ENCODE results near the gene KRTAP1-3. TPM values are rescaled to one million over a fixed set of nuclear protein-coding genes. Genes with fewer than 3 reads are reported as not detected.

Gene KRTAP1-3
- total and polyA plus RNA-seq, 2 donors (not counting 1 experiment from before 2014, with no cell fraction given) = not detected

- Histone ChIP-seq H4K20me1 (ENCODE audit: control insufficient read depth, insufficient read depth, low read length, poor library complexity, severe bottlenecking) (no peaks in the 10 kb centered on the region), H3K79me2 (ENCODE audit: control insufficient read depth, insufficient read depth, low read length) (no peaks in the 10 kb centered on the region), H3K9me3 (ENCODE audit: control extremely low read depth in 1 of 3, control insufficient read depth in 2 of 3, insufficient read depth in 1 of 3, low read length in 2 of 3) (no peaks in the 10 kb centered on the region), H2AFZ (ENCODE audit: insufficient read depth, low read depth, low read length, poor library complexity, severe bottlenecking) (no peak overlapping the region), H3K4me3 (ENCODE audit: control extremely low read depth in 1 of 5, extremely low read depth in 1 of 5, insufficient read depth in 1 of 5, low read depth in 2 of 5, low read length in 4 of 5) (no peak overlapping the region), H3K27me3 (replicated peaks in 1 of 4; ENCODE audit: control extremely low read depth in 1 of 4, control insufficient read depth in 3 of 4, insufficient read depth in 4 of 4, low read length in 3 of 4) (peaks cover 0 to 3% (median 0%) of the 10 kb centered on the region in 4 experiments), H3K27ac (ENCODE audit: low read length in 2 of 2) (no peak overlapping the region), H3K36me3 (replicated peaks in 1 of 2; ENCODE audit: control extremely low read depth in 1 of 2, control insufficient read depth in 1 of 2, extremely low read depth in 1 of 2, insufficient read depth in 2 of 2, low read length in 1 of 2) (no peaks in the 10 kb centered on the region), H3K4me1 (ENCODE audit: control insufficient read depth in 2 of 2, insufficient read depth in 2 of 2, low read length in 2 of 2) (no peaks in the 10 kb centered on the region), H3K9ac (ENCODE audit: low read length) (no peak overlapping the region), H3K4me2 (replicated peaks; ENCODE audit: low read depth, low read length, poor library complexity, severe bottlenecking) (no peak overlapping the region)
- H3K4me1 Mint-ChIP-seq = no peaks in the 10 kb centered on the region
- no peak for DNase-seq
- no peaks in the 10 kb centered on the region for H3K9me3 Mint-ChIP-seq (ENCODE audit: insufficient read depth)
- CTCF ChIA-PET = no interaction called here
- no peak for TF ChIP-seq EZH2 (IDR thresholded peaks at IDR 0.05; ENCODE audit: borderline replicate concordance, insufficient read depth, low read depth, low read length, poor library complexity, severe bottlenecking)
- TF ChIP-seq CTCF (IDR thresholded peaks at IDR 0.05) = no peak
- POLR2A ChIA-PET = no interaction called here
- intact Hi-C loops (cut with micrococcal nuclease) = no loop called here
- ATAC-seq (ENCODE audit: low read depth) = no peak
- no peak overlapping the region for H3K27ac Mint-ChIP-seq
- no CpG with 5 or more reads among the region's 2 CpGs for WGBS (ENCODE audit: insufficient coverage)
- peaks cover 29% of the 10 kb centered on the region for H3K27me3 Mint-ChIP-seq
- H3K4me3 Mint-ChIP-seq = no peak overlapping the region
These were observed 39.0 kb upstream of the KRTAP1-3 start for GRCh38 chr17:41073676-41074075.

GRCh38 chr17:41071606-41072360 is 37.1 kb upstream of the KRTAP1-3 start:
- no peak for DNase-seq
- H3K4me3 ChIP-seq (ENCODE audit: control extremely low read depth in 1 of 5, extremely low read depth in 1 of 5, insufficient read depth in 1 of 5, low read depth in 2 of 5, low read length in 4 of 5) = no peak overlapping the region
- H2AFZ ChIP-seq (ENCODE audit: insufficient read depth, low read depth, low read length, poor library complexity, severe bottlenecking) = no peak overlapping the region
- H3K4me3 Mint-ChIP-seq = no peak overlapping the region
- H3K4me1 ChIP-seq (ENCODE audit: control insufficient read depth in 2 of 2, insufficient read depth in 2 of 2, low read length in 2 of 2) = no peaks in the 10 kb centered on the region
- H3K4me2 ChIP-seq (replicated peaks; ENCODE audit: low read depth, low read length, poor library complexity, severe bottlenecking) = no peak overlapping the region
- TF ChIP-seq EZH2 (IDR thresholded peaks at IDR 0.05; ENCODE audit: borderline replicate concordance, insufficient read depth, low read depth, low read length, poor library complexity, severe bottlenecking) = no peak
- no peaks in the 10 kb centered on the region for H3K79me2 ChIP-seq (ENCODE audit: control insufficient read depth, insufficient read depth, low read length)
- peaks cover 19% of the 10 kb centered on the region for H3K27me3 Mint-ChIP-seq
- POLR2A ChIA-PET = no interaction called here
- no peaks in the 10 kb centered on the region for H3K9me3 Mint-ChIP-seq (ENCODE audit: insufficient read depth)
- H4K20me1 ChIP-seq (ENCODE audit: control insufficient read depth, insufficient read depth, low read length, poor library complexity, severe bottlenecking) = no peaks in the 10 kb centered on the region
- no peaks in the 10 kb centered on the region for H3K9me3 ChIP-seq (ENCODE audit: control extremely low read depth in 1 of 3, control insufficient read depth in 2 of 3, insufficient read depth in 1 of 3, low read length in 2 of 3)
- no peak overlapping the region for H3K27ac ChIP-seq (ENCODE audit: low read length in 2 of 2)
- intact Hi-C loops (cut with micrococcal nuclease) = no loop called here
- WGBS (ENCODE audit: insufficient coverage) = 91% methylated on average over 5 of the region's 5 CpGs
- H3K27me3 ChIP-seq (replicated peaks in 1 of 4; ENCODE audit: control extremely low read depth in 1 of 4, control insufficient read depth in 3 of 4, insufficient read depth in 4 of 4, low read length in 3 of 4) = peaks cover 0 to 3% (median 0%) of the 10 kb centered on the region in 4 experiments
- no peak for ATAC-seq (ENCODE audit: low read depth)
- no peak overlapping the region for H3K9ac ChIP-seq (ENCODE audit: low read length)
- H3K36me3 ChIP-seq (replicated peaks in 1 of 2; ENCODE audit: control extremely low read depth in 1 of 2, control insufficient read depth in 1 of 2, extremely low read depth in 1 of 2, insufficient read depth in 2 of 2, low read length in 1 of 2) = no peaks in the 10 kb centered on the region
- no peak overlapping the region for H3K27ac Mint-ChIP-seq
- CTCF ChIA-PET = interaction anchor here (1.4 kb wide), 1 partner anchor 108 kb away, joined by 3 read pairs; no protein-coding TSS in a partner anchor
- no peaks in the 10 kb centered on the region for H3K4me1 Mint-ChIP-seq
